H9 (cell line): ENCODE data around the gene CARMIL3. TPM values are rescaled to one million over a fixed set of nuclear protein-coding genes. Genes with fewer than 3 reads are reported as not detected.

Experiments used
- DNase-seq: peaks from one replicate; pipeline ENCODE4 v3.0.0-alpha.2; 2017
- H2AFZ ChIP-seq: one replicate; pipeline ENCODE4 v1.6.1; 2013; ENCODE audit warnings: mild to moderate bottlenecking, low read length, control low read depth, moderate library complexity
- H2AK5ac ChIP-seq: 2 replicates; pipeline ENCODE4 v1.6.1; 2013; ENCODE audit warnings: low read length, control low read depth, mixed read lengths; ENCODE audit not compliant: insufficient read length
- H2BK120ac ChIP-seq: one replicate; pipeline ENCODE4 v1.6.1; 2013; ENCODE audit warnings: low read depth, mild to moderate bottlenecking, low read length, control low read depth, inconsistent platforms; ENCODE audit not compliant: poor library complexity, severe bottlenecking
- H2BK12ac ChIP-seq: 2 replicates; pipeline ENCODE4 v1.6.1; 2013; ENCODE audit warnings: low read length, control low read depth, mixed read lengths, low read depth; ENCODE audit not compliant: insufficient read length
- H2BK15ac ChIP-seq: 2 replicates; pipeline ENCODE4 v1.6.1; 2013; ENCODE audit warnings: low read depth, low read length, control low read depth
- H2BK20ac ChIP-seq: one replicate; pipeline ENCODE4 v1.6.1; 2013; ENCODE audit warnings: low read depth, mild to moderate bottlenecking, low read length, control low read depth, inconsistent platforms; ENCODE audit not compliant: poor library complexity, severe bottlenecking
- H2BK5ac ChIP-seq: 2 replicates; pipeline ENCODE4 v1.6.1; 2013; ENCODE audit warnings: low read length, control low read depth, mixed read lengths; ENCODE audit not compliant: insufficient read length
- H3K14ac ChIP-seq: 2 replicates; pipeline ENCODE4 v1.6.1; 2013; ENCODE audit warnings: low read length, control low read depth; ENCODE audit not compliant: insufficient read depth
- H3K18ac ChIP-seq: 2 replicates; pipeline ENCODE4 v1.6.1; 2013; ENCODE audit warnings: low read depth, mild to moderate bottlenecking, mixed read lengths, low read length, control low read depth; ENCODE audit not compliant: insufficient read length
- H3K23ac ChIP-seq: 2 replicates; pipeline ENCODE4 v1.6.1; 2013; ENCODE audit warnings: low read length, control low read depth, mixed read lengths, low read depth; ENCODE audit not compliant: insufficient read length
- H3K23me2 ChIP-seq: 2 replicates; pipeline ENCODE4 v1.6.1; 2013; ENCODE audit warnings: low read depth, mild to moderate bottlenecking, mixed read lengths, low read length, control low read depth; ENCODE audit not compliant: insufficient read length, poor library complexity, severe bottlenecking
- H3K27ac ChIP-seq: 2 replicates; pipeline ENCODE4 v1.5.1; 2013; ENCODE audit warnings: low read length, control low read depth, mixed read lengths, low read depth; ENCODE audit not compliant: insufficient read length
- H3K27me3 ChIP-seq: 2 replicates; pipeline ENCODE4 v1.6.1; 2013; ENCODE audit warnings: low read length, control low read depth, inconsistent platforms; ENCODE audit not compliant: insufficient read depth
- H3K4ac ChIP-seq: 2 replicates; pipeline ENCODE4 v1.6.1; 2013; ENCODE audit warnings: low read depth, mild to moderate bottlenecking, control low read depth, inconsistent platforms, low read length, moderate library complexity
- H3K4me1 ChIP-seq: 2 replicates; pipeline ENCODE4 v1.6.1; 2013; ENCODE audit warnings: low read length, control low read depth, inconsistent platforms; ENCODE audit not compliant: insufficient read depth
- H3K4me2 ChIP-seq: 2 replicates; pipeline ENCODE4 v1.6.1; 2013; ENCODE audit warnings: low read length, control low read depth, mixed read lengths; ENCODE audit not compliant: insufficient read length, insufficient read depth
- H3K56ac ChIP-seq: 2 replicates; pipeline ENCODE4 v1.6.1; 2013; ENCODE audit warnings: low read depth, mild to moderate bottlenecking, mixed read lengths, low read length, control low read depth; ENCODE audit not compliant: insufficient read length
- H3K79me1 ChIP-seq: 2 replicates; pipeline ENCODE4 v1.6.1; 2013; ENCODE audit warnings: low read depth, mild to moderate bottlenecking, moderate library complexity, low read length, control low read depth, inconsistent platforms; ENCODE audit not compliant: insufficient read depth, poor library complexity, severe bottlenecking
- H3K79me2 ChIP-seq: 2 replicates; pipeline ENCODE4 v1.6.1; 2013; ENCODE audit warnings: low read length, control low read depth, inconsistent platforms; ENCODE audit not compliant: insufficient read depth
- H3K9ac ChIP-seq: 2 replicates; pipeline ENCODE4 v1.6.1; 2013; ENCODE audit warnings: low read length, control low read depth, mixed read lengths; ENCODE audit not compliant: insufficient read length; ENCODE audit errors: extremely low read depth
- H3K9me3 ChIP-seq: one replicate; pipeline ENCODE4 v1.6.1; 2013; ENCODE audit warnings: low read depth, low read length, inconsistent platforms; ENCODE audit not compliant: control insufficient read depth
- H3T11ph ChIP-seq: one replicate; pipeline ENCODE4 v1.6.1; 2013; ENCODE audit warnings: mild to moderate bottlenecking, low read length, control low read depth, inconsistent platforms
- H4K20me1 ChIP-seq: one replicate; pipeline ENCODE4 v1.6.1; 2013; ENCODE audit not compliant: control insufficient read depth, insufficient read length, insufficient read depth
- H4K5ac ChIP-seq: 2 replicates; pipeline ENCODE4 v1.6.1; 2013; ENCODE audit warnings: low read depth, mild to moderate bottlenecking, mixed read lengths, low read length, control low read depth; ENCODE audit not compliant: insufficient read length
- H4K8ac ChIP-seq: replicated peaks from 2 replicates; pipeline ENCODE4 v1.6.1; 2013; ENCODE audit warnings: low read length, control low read depth, mixed read lengths, low read depth; ENCODE audit not compliant: insufficient read length
- H4K91ac ChIP-seq: 2 replicates; pipeline ENCODE4 v1.6.1; 2013; ENCODE audit warnings: low read depth, mild to moderate bottlenecking, moderate library complexity, mixed read lengths, low read length, control low read depth; ENCODE audit not compliant: insufficient read length
- H3K27ac Mint-ChIP-seq, 3 experiments: 2 replicates in 2 of 3; 3 replicates in 1 of 3; pipeline ENCODE4 v1.8.0; 2020 to 2021; ENCODE audit warnings: mixed read lengths in 3 of 3, mild to moderate bottlenecking in 1 of 3, moderate library complexity in 1 of 3
- H3K27me3 Mint-ChIP-seq: 2 replicates; pipeline ENCODE4 v1.8.0; 2021; ENCODE audit warnings: low read depth, mild to moderate bottlenecking, moderate library complexity, mixed read lengths
- H3K36me3 Mint-ChIP-seq, 3 experiments: 2 replicates in 2 of 3; 3 replicates in 1 of 3; pipeline ENCODE4 v1.8.0; 2020 to 2021; ENCODE audit warnings: low read depth in 3 of 3, mixed read lengths in 3 of 3; ENCODE audit not compliant: insufficient read depth in 1 of 3
- H3K4me1 Mint-ChIP-seq, 2 experiments: 2 replicates each; pipeline ENCODE4 v1.8.0; 2020; ENCODE audit warnings: mixed read lengths in 2 of 2
- H3K4me3 Mint-ChIP-seq, 2 experiments: 2 replicates in 1 of 2; 3 replicates in 1 of 2; pipeline ENCODE4 v1.8.0; 2020 to 2021; ENCODE audit warnings: mild to moderate bottlenecking in 2 of 2, mixed read lengths in 2 of 2, moderate library complexity in 1 of 2
- H3K9me3 Mint-ChIP-seq, 2 experiments: 2 replicates in 1 of 2; 3 replicates in 1 of 2; pipeline ENCODE4 v1.8.0; 2020; ENCODE audit warnings: mild to moderate bottlenecking in 2 of 2, mixed read lengths in 2 of 2, moderate library complexity in 1 of 2
- CTCF ChIP-seq: fragments of 200-600 bp; sonication (generic); conservative IDR thresholded peaks from 3 replicates; pipeline ENCODE4 v1.8.0; 2021; ENCODE audit warnings: antibody characterized with exemption, mild to moderate bottlenecking
- WGBS: extraction: QIAGEN DNeasy Blood & Tissue Kit; methylation state at CpG from one replicate; pipeline ENCODE4 v1.1.7; 2013; ENCODE audit warnings: missing lambda C conversion rate, low lambda C conversion rate, mixed read lengths; ENCODE audit not compliant: insufficient read length; ENCODE audit errors: extremely low coverage; 5-methylcytosine and 5-hydroxymethylcytosine counted together
- total RNA-seq: library from RNA; stranded (reverse); gene quantifications from 2 replicates; pipeline ENCODE4 v1.2.1, GENCODE V29; 2021

The CARMIL3 gene
- total RNA-seq, 1 experiment from 2014 or later: 5.8 TPM

- no peak overlapping the region for H2AK5ac ChIP-seq
- no peak overlapping the region; a peak in 1 of 7 replicates for H3K27ac Mint-ChIP-seq
- no peak overlapping the region for H3K56ac ChIP-seq
- H3K18ac ChIP-seq: no peak overlapping the region
- TF ChIP-seq CTCF: no peak
- H3K4me2 ChIP-seq: no peak overlapping the region
- peaks cover 11 to 12% of the 10 kb centered on the region in 2 experiments; a peak in 3 of 4 replicates for H3K4me1 Mint-ChIP-seq
- H3K14ac ChIP-seq: no peak overlapping the region
- no peak overlapping the region for H4K5ac ChIP-seq
- H3T11ph ChIP-seq: no peak overlapping the region
- no peak overlapping the region for H3K9ac ChIP-seq
- 0 out of 7 replicates have a peak, but pooled peaks cover 0 to 2% (median 0%) of the 10 kb centered on the region in 3 experiments for H3K36me3 Mint-ChIP-seq
- no peak overlapping the region for H2BK12ac ChIP-seq
- H3K79me2 ChIP-seq: no peaks in the 10 kb centered on the region
- H3K79me1 ChIP-seq: no peaks in the 10 kb centered on the region
- DNase-seq: no peak
- no peaks in the 10 kb centered on the region; a peak in 3 of 5 replicates for H3K9me3 Mint-ChIP-seq
- no peaks in the 10 kb centered on the region for H3K9me3 ChIP-seq
- H3K4ac ChIP-seq: no peak overlapping the region
- no peak overlapping the region for H3K23ac ChIP-seq
- peaks cover 15% of the 10 kb centered on the region for H3K27me3 Mint-ChIP-seq
- H3K27me3 ChIP-seq: no peaks in the 10 kb centered on the region
- no peak overlapping the region for H2AFZ ChIP-seq
- no CpG with 5 or more reads among the region's 2 CpGs for WGBS
- H4K20me1 ChIP-seq: no peaks in the 10 kb centered on the region
- no peak overlapping the region for H4K91ac ChIP-seq
- no peak overlapping the region for H2BK5ac ChIP-seq
- H3K4me1 ChIP-seq: no peaks in the 10 kb centered on the region
- H3K23me2 ChIP-seq: peaks cover 5% of the 10 kb centered on the region
- H2BK15ac ChIP-seq: no peak overlapping the region
- H3K4me3 Mint-ChIP-seq: no peak overlapping the region
- no peak overlapping the region for H3K27ac ChIP-seq
- no peak overlapping the region for H4K8ac ChIP-seq
- no peak overlapping the region for H2BK120ac ChIP-seq
- H2BK20ac ChIP-seq: no peak overlapping the region
These were observed 11.1 kb upstream of the CARMIL3 start for GRCh38 chr14:24040692-24041091.
